GM21717 (cell line): ENCODE data around the gene IL22.
"Not testable (repeated sequence)": the region's sequence is repeated elsewhere in the genome, so short reads cannot be mapped to it uniquely, and the experiment has no call there.

Experiments used
- ATAC-seq: cut with Tn5 transposase; IDR thresholded peaks from one replicate; pipeline ENCODE4 v1.9.1; 2021; ENCODE audit warnings: mild to moderate bottlenecking, moderate library complexity; ENCODE audit not compliant: unreplicated experiment

Gene IL22

DNA sequence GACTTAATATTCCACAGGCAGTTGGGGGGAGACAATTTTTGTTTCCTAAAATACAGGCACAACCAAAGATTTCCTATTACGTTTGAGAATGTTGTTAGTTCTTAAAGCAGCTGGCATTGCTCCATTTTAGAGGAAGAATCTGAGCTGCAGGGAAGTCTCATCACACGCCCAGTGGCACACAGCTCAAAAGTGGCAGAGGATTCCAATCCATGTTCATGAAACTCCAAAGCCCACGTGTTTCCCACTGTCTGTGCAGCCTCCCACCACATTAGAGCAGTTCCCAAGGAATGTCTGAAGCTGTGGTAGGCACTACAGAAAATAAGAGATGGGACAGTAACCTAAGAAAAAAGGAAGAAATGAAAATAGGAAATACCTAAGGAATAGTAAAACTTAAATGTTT lies 21.7 kb downstream of the IL22 start:
- ATAC-seq = no peak

GRCh38 chr12:68231229-68231628 lies 22.2 kb downstream of the IL22 start:
- ATAC-seq = no peak

- no peak for ATAC-seq
These were observed 23.4 kb downstream of the IL22 start for GRCh38 chr12:68229956-68230355.

GRCh38 chr12:68227356-68227755 lies 26.0 kb downstream of the IL22 start:
- no peak for ATAC-seq

GRCh38 chr12:68225576-68226476 lies 27.6 kb downstream of the IL22 start, which contains the start of gene IL26:
IL26 (minus strand) TSS chr12:68225810; CDS start chr12:68225756, 54 bp downstream.
- ATAC-seq = no peak

DNA sequence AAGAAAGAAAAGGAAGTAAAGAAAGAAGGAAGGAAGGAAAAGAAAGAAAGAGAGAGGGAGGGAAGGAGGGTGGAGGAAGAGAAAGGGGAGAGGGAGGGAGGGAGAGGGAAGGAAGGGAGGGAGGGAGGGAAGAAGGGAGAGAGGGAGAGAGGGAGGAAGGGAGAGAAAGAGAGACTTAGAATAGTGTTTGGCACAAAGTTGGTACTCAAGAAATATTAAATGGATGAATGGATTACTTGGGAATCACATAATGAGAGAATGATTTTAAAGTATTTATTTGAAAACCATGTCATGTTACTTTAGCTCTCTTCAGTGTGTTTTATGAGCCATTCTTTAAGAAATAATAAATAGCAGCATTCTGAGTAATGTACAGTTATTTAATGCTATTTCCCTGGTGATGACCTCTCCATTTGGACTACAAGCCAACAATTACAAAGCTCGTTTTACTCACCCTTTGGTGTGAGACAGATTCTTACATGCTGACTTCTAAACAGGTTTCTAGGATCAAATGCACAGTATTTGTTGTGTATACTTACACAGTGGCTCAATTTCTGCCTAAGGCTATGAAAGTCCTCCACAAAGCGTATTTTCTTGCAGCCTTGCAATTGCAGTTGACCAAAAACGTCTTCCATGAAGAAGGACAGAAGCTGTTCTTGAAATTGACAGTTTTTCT lies 28.7 kb downstream of the IL22 start:
- ATAC-seq = no peak

- peak; percentile 96 for ATAC-seq
These were observed 30.2 kb downstream of the IL22 start for GRCh38 chr12:68223067-68223747.

- no peak for ATAC-seq
These were observed 31.1 kb downstream of the IL22 start for GRCh38 chr12:68222326-68222725.

- ATAC-seq = no peak
These were observed 31.9 kb downstream of the IL22 start for GRCh38 chr12:68221497-68221896.

DNA sequence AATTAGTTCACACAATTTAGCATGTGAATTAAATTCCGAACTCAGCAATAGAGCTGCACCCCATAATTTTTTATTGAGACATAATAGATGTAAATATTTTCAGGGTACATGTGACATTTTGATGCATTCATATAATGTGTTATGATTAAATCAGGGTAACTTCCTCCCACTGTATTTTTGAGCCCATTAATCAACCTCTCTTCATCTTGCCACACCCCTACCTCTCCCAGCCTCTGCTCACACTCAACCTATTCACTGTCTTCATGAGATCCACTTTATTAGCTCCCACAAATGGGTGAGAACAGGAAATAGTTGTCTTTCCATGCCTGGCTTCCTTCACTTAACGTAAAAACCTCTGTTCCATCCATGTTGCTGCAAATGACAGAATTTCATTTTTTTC lies 42.5 kb downstream of the IL22 start:
- no peak for ATAC-seq

- ATAC-seq = not testable (repeated sequence)
These were observed 44.2 kb downstream of the IL22 start for GRCh38 chr12:68209048-68209728.

GRCh38 chr12:68207276-68207675 lies 46.1 kb downstream of the IL22 start:
- ATAC-seq = no peak

DNA sequence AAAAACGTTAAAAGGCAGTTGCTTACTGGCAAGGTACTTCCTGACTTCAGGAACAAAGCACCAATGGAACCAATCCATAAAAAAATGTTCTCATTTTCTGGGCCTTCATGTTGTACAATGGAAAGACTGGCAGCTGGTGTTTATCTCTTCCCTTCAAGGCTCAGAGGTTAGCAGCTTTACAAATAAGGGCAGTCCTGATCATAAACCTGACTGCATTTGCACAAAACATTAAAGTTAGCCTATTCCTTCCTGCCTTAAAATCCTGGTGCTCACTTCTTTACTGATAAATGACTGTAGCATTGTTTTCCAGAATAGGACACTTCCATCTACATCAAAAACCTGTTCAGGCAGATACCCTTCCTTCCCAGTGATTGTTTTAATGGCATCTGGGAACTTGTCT lies 47.0 kb downstream of the IL22 start:
- no peak for ATAC-seq

- ATAC-seq = no peak
These were observed 49.9 kb downstream of the IL22 start for GRCh38 chr12:68203460-68203875.

DNA sequence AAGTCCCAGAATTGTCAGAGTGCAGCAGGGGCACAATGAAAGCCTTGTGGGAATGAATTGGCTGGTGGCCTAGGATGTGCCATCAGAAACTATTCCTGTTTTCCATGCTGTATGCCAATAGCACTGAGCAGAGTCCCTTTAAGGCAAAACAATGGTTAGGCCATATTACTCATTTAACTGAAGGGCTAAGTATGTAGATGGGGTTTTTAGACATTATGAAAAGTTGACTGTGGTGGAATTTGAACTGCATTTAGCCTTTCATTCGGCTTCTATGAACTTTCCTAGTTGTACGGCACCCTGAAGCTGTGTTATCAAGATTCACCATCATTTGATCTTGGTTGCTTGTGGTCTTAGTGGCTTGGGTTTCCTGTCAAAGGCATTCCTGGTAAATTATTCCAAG lies 52.5 kb downstream of the IL22 start:
- no peak for ATAC-seq

- ATAC-seq = no peak
These were observed 54.3 kb downstream of the IL22 start for GRCh38 chr12:68199127-68199526.

DNA sequence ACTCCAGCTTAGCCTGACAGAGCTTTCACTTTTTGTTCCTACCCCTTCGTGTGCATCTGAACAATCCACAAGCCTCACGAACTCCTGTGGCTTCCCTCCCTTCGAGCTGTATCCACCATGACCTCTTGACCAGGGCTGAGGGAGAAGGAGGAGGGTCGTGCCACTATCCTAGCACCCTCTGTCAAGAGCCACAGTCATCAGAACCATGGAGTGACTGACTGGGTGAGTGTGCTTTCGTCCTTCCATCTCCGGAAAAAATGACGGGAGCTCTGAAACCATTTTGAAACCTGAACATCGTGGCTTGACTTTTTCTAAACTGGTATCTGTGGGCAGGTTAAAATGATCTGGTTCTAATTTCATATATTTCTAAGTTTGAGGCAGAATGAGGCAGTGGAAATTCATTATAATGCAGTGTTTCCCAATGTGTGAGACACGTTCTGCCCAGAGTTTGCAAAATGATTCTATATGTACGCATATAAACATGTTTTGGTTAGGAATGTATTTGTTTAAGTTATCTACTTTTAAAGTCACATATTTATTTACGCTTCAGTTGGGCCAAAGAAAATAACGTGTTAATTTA lies 54.8 kb downstream of the IL22 start:
- no peak for ATAC-seq
